HepG2 (cell line): ENCODE results near the gene NAT9. TPM values are rescaled to one million over a fixed set of nuclear protein-coding genes. Genes with fewer than 3 reads are reported as not detected.

Experiments used
- ADNP ChIP-seq: sonication (generic); formaldehyde crosslinking; IDR thresholded peaks from 2 replicates; pipeline ENCODE4 v1.4.0; 2020; ENCODE audit warnings: missing genetic modification reagents
- DPF2 ChIP-seq: sonication (generic); formaldehyde crosslinking; IDR thresholded peaks from 2 replicates; pipeline ENCODE4 v1.4.0; 2020; ENCODE audit warnings: mild to moderate bottlenecking, low read depth, missing genetic modification reagents, borderline replicate concordance
- GZF1 ChIP-seq: sonication (generic); formaldehyde crosslinking; IDR thresholded peaks from 2 replicates; pipeline ENCODE4 v1.5.1; 2020; ENCODE audit warnings: mild to moderate bottlenecking, missing genetic modification reagents
- JDP2 ChIP-seq: sonication (generic); formaldehyde crosslinking; IDR thresholded peaks from 2 replicates; pipeline ENCODE4 v1.8.1; 2022; ENCODE audit warnings: missing genetic modification reagents, borderline replicate concordance
- MBD4 ChIP-seq: IDR thresholded peaks from 2 replicates; pipeline ENCODE4 v1.6.1; 2012; ENCODE audit warnings: low read length, inconsistent platforms, borderline replicate concordance
- NFE2 ChIP-seq: sonication (generic); formaldehyde crosslinking; IDR thresholded peaks from 2 replicates; pipeline ENCODE4 v1.4.0; 2020; ENCODE audit warnings: missing genetic modification reagents
- PAX8 ChIP-seq: sonication (generic); formaldehyde crosslinking; IDR thresholded peaks from 2 replicates; pipeline ENCODE4 v1.8.0; 2022; ENCODE audit warnings: mild to moderate bottlenecking, missing genetic modification reagents, borderline replicate concordance
- U2AF1 ChIP-seq: fragments of 200-400 bp; formaldehyde crosslinking; optimal IDR thresholded peaks from 2 replicates; pipeline ENCODE3; 2017; ENCODE audit warnings: mild to moderate bottlenecking, low read depth, low read length
- ZKSCAN1 ChIP-seq: fragments of 150-350 bp; IDR thresholded peaks from 2 replicates; pipeline ENCODE4 v1.6.1; 2014; ENCODE audit warnings: low read length
- ZNF230 ChIP-seq: sonication (generic); formaldehyde crosslinking; IDR thresholded peaks from 2 replicates; pipeline ENCODE4 v1.4.0; 2020; ENCODE audit warnings: mild to moderate bottlenecking, missing genetic modification reagents
- ZNF343 ChIP-seq: sonication (generic); formaldehyde crosslinking; IDR thresholded peaks from 2 replicates; pipeline ENCODE4 v1.4.0; 2020; ENCODE audit warnings: mild to moderate bottlenecking, missing genetic modification reagents
- ZNF607 ChIP-seq: sonication (generic); formaldehyde crosslinking; IDR thresholded peaks from 2 replicates; pipeline ENCODE4 v1.5.1; 2020; ENCODE audit warnings: missing genetic modification reagents, mild to moderate bottlenecking, borderline replicate concordance
- polyA plus RNA-seq, 8 experiments: library from polyadenylated mRNA; depleted of rRNA in 3 of 8; stranded (reverse) in 7 of 8; unstranded in 1 of 8; fragments of >200 nt; fragmentation: Illumina TruSeq in 4 of 8; extraction: Trizol in 4 of 8; gene quantifications; 2 replicates each; pipeline versions ENCODE4 v1.2.1 to v1.2.3, GENCODE V29; 2011 to 2016; ENCODE audit warnings: low read depth in 4 of 8, missing spikeins in 1 of 8, mixed read lengths in 1 of 8; ENCODE audit not compliant: insufficient read depth in 1 of 8
- total RNA-seq, 5 experiments: library from RNA; depleted of rRNA; stranded (reverse); fragments of >200 nt; fragmentation: Illumina TruSeq; extraction: Trizol; gene quantifications; 2 replicates each; pipeline ENCODE4 v1.2.3, GENCODE V29; 2016; ENCODE audit warnings: low read depth in 1 of 5
- TF ChIP-seq, protein P1 (sequence below): sonication (generic); formaldehyde crosslinking; IDR thresholded peaks from 2 replicates; pipeline ENCODE4 v1.4.0; 2020; ENCODE audit warnings: missing genetic modification reagents, borderline replicate concordance
- TF ChIP-seq, protein P2 (sequence below): sonication (generic); formaldehyde crosslinking; IDR thresholded peaks from 2 replicates; pipeline ENCODE4 v1.8.0; 2022; ENCODE audit warnings: missing genetic modification reagents, mild to moderate bottlenecking, inconsistent platforms, borderline replicate concordance
- TF ChIP-seq, protein P3 (sequence below): sonication (generic); formaldehyde crosslinking; IDR thresholded peaks from 2 replicates; pipeline ENCODE4 v1.4.0; 2020; ENCODE audit warnings: missing genetic modification reagents
- TF ChIP-seq, protein P4 (sequence below): sonication (generic); formaldehyde crosslinking; IDR thresholded peaks from 2 replicates; pipeline ENCODE4 v1.5.0; 2020; ENCODE audit warnings: mild to moderate bottlenecking, missing genetic modification reagents, moderate library complexity
- TF ChIP-seq, protein P5 (sequence below): sonication (generic); formaldehyde crosslinking; IDR thresholded peaks from 2 replicates; pipeline ENCODE4 v1.4.0; 2020; ENCODE audit warnings: missing genetic modification reagents, borderline replicate concordance

The NAT9 gene
- total and polyA plus RNA-seq, 2 of the 13 experiments (the other 11 are each of a cell fraction or from before 2014, with no cell fraction given) = 39.7 to 44.2 TPM

DNA sequence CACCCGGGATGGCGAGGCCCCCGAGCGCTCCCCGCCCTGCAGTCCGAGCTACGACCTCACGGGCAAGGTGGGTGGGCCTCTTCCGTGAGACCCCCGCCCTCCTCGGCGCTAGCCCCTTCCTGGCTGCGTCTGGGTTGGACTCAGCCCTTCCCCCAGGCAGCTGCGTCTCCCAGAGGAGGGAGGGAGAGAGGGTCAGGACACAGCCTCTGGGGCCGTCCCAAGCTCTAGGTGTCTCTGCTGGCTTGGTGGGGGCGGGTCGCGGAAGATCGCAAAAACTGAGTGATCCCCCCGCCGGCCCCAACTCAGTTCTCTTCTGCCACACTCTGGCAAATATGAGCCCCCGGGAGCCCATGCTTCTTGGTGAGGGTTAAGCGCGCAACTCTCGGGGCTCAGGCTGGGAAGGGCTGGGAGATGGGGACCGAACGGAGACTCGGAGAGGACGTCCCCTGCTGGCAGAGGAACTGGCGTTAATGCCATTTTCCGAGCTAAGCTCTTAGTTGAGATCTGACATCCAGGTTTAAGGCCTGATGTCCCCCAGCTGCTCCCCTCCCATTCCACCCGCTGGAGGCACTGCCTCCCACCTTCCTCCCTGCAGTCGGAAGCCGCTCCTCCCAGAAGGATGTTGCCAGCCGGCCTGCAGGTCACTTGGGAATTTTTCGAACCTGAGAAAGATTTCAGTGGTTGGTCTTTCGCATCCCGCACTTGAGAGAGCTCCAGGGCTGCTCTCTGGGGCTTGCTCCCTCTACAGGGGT, 38.7 kb downstream of the NAT9 start (continued):
- TF ChIP-seq ZNF230 (no peak), PAX8 (CRISPR knock-in tag) (no peak), ZNF343 (CRISPR knock-in tag) (no peak), ZNF607 (CRISPR knock-in tag) (no peak), DPF2 (CRISPR knock-in tag) (no peak), U2AF1 (no peak), NFE2 (0 out of 2 replicates have a peak, but pooled peaks have one; percentile 4), ZKSCAN1 (no peak), MBD4 (no peak), GZF1 (CRISPR knock-in tag) (0 out of 2 replicates have a peak, but pooled peaks have one; percentile 34), JDP2 (no peak), ADNP (CRISPR knock-in tag) (no peak)
- TF ChIP-seq, protein P1, sequence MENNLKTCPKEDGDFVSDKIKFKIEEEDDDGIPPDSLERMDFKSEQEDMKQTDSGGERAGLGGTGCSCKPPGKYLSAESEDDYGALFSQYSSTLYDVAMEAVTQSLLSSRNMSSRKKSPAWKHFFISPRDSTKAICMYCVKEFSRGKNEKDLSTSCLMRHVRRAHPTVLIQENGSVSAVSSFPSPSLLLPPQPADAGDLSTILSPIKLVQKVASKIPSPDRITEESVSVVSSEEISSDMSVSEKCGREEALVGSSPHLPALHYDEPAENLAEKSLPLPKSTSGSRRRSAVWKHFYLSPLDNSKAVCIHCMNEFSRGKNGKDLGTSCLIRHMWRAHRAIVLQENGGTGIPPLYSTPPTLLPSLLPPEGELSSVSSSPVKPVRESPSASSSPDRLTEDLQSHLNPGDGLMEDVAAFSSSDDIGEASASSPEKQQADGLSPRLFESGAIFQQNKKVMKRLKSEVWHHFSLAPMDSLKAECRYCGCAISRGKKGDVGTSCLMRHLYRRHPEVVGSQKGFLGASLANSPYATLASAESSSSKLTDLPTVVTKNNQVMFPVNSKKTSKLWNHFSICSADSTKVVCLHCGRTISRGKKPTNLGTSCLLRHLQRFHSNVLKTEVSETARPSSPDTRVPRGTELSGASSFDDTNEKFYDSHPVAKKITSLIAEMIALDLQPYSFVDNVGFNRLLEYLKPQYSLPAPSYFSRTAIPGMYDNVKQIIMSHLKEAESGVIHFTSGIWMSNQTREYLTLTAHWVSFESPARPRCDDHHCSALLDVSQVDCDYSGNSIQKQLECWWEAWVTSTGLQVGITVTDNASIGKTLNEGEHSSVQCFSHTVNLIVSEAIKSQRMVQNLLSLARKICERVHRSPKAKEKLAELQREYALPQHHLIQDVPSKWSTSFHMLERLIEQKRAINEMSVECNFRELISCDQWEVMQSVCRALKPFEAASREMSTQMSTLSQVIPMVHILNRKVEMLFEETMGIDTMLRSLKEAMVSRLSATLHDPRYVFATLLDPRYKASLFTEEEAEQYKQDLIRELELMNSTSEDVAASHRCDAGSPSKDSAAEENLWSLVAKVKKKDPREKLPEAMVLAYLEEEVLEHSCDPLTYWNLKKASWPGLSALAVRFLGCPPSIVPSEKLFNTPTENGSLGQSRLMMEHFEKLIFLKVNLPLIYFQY (CRISPR knock-in tag) = no peak
- TF ChIP-seq, protein P2, sequence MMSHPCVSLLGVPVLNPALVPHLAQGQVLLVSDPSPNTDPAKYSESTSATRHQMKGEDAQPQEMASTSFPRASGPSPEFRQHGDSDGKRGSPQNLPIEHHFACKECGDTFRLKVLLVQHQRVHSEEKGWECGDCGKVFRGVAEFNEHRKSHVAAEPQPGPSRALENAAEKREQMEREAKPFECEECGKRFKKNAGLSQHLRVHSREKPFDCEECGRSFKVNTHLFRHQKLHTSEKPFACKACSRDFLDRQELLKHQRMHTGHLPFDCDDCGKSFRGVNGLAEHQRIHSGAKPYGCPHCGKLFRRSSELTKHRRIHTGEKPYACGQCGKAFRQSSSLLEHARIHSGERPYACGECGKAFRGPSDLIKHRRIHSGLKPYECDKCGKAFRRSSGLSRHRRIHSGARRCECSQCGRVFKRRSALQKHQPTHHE (CRISPR knock-in tag) = no peak
- TF ChIP-seq, protein P3, sequence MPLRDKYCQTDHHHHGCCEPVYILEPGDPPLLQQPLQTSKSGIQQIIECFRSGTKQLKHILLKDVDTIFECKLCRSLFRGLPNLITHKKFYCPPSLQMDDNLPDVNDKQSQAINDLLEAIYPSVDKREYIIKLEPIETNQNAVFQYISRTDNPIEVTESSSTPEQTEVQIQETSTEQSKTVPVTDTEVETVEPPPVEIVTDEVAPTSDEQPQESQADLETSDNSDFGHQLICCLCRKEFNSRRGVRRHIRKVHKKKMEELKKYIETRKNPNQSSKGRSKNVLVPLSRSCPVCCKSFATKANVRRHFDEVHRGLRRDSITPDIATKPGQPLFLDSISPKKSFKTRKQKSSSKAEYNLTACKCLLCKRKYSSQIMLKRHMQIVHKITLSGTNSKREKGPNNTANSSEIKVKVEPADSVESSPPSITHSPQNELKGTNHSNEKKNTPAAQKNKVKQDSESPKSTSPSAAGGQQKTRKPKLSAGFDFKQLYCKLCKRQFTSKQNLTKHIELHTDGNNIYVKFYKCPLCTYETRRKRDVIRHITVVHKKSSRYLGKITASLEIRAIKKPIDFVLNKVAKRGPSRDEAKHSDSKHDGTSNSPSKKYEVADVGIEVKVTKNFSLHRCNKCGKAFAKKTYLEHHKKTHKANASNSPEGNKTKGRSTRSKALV = peak; percentile 91; the same call in 1 of the 2 replicates
- TF ChIP-seq, protein P4, sequence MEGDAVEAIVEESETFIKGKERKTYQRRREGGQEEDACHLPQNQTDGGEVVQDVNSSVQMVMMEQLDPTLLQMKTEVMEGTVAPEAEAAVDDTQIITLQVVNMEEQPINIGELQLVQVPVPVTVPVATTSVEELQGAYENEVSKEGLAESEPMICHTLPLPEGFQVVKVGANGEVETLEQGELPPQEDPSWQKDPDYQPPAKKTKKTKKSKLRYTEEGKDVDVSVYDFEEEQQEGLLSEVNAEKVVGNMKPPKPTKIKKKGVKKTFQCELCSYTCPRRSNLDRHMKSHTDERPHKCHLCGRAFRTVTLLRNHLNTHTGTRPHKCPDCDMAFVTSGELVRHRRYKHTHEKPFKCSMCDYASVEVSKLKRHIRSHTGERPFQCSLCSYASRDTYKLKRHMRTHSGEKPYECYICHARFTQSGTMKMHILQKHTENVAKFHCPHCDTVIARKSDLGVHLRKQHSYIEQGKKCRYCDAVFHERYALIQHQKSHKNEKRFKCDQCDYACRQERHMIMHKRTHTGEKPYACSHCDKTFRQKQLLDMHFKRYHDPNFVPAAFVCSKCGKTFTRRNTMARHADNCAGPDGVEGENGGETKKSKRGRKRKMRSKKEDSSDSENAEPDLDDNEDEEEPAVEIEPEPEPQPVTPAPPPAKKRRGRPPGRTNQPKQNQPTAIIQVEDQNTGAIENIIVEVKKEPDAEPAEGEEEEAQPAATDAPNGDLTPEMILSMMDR (CRISPR knock-in tag) = peak; percentile 76
- TF ChIP-seq, protein P5, sequence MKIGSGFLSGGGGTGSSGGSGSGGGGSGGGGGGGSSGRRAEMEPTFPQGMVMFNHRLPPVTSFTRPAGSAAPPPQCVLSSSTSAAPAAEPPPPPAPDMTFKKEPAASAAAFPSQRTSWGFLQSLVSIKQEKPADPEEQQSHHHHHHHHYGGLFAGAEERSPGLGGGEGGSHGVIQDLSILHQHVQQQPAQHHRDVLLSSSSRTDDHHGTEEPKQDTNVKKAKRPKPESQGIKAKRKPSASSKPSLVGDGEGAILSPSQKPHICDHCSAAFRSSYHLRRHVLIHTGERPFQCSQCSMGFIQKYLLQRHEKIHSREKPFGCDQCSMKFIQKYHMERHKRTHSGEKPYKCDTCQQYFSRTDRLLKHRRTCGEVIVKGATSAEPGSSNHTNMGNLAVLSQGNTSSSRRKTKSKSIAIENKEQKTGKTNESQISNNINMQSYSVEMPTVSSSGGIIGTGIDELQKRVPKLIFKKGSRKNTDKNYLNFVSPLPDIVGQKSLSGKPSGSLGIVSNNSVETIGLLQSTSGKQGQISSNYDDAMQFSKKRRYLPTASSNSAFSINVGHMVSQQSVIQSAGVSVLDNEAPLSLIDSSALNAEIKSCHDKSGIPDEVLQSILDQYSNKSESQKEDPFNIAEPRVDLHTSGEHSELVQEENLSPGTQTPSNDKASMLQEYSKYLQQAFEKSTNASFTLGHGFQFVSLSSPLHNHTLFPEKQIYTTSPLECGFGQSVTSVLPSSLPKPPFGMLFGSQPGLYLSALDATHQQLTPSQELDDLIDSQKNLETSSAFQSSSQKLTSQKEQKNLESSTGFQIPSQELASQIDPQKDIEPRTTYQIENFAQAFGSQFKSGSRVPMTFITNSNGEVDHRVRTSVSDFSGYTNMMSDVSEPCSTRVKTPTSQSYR (CRISPR knock-in tag) = 0 out of 2 replicates have a peak, but pooled peaks have one; percentile 51
